K562 (cell line): Measurements from ENCODE around the gene ST6GALNAC1. TPM values are rescaled to one million over a fixed set of nuclear protein-coding genes. Genes with fewer than 3 reads are reported as not detected.
A peak's percentile ranks its signal among the peaks of the same experiment; 100 is the strongest.

Experiments
- ARHGAP35 ChIP-seq: fragments of 450-650 bp; IDR thresholded peaks from 2 replicates; pipeline ENCODE4 v1.6.1; 2018; ENCODE audit not compliant: partially characterized antibody
- ARID1B ChIP-seq: fragments of 450-650 bp; IDR thresholded peaks from 2 replicates; pipeline ENCODE4 v1.6.1; 2016; ENCODE audit warnings: antibody characterized with exemption, mild to moderate bottlenecking, inconsistent platforms
- DACH1 ChIP-seq: fragments of 450-650 bp; IDR thresholded peaks from 2 replicates; pipeline ENCODE4 v1.6.1; 2018; ENCODE audit not compliant: partially characterized antibody
- E2F3 ChIP-seq: fragments of 250-450 bp; sonication (Bioruptor Pico); IDR thresholded peaks from 2 replicates; pipeline ENCODE4 v1.4.0; 2020; ENCODE audit warnings: mild to moderate bottlenecking
- GATAD2B ChIP-seq: fragments of 450-650 bp; IDR thresholded peaks from 2 replicates; pipeline ENCODE4 v1.6.1; 2017; ENCODE audit warnings: mild to moderate bottlenecking, borderline replicate concordance
- HCFC1 ChIP-seq: IDR thresholded peaks from 2 replicates; pipeline ENCODE4 v1.6.1; 2012; ENCODE audit warnings: low read depth, low read length, improper control_type of control experiment
- KLF10 ChIP-seq: fragments of 250-450 bp; sonication (Bioruptor Pico); IDR thresholded peaks from 2 replicates; pipeline ENCODE4 v1.6.1; 2021; ENCODE audit warnings: matching md5 sums
- PBX2 ChIP-seq, 2 experiments: IDR thresholded peaks in 1 of 2; conservative IDR thresholded peaks in 1 of 2; 2 replicates each; pipeline ENCODE4 v1.6.1; 2016; ENCODE audit warnings: low read depth in 2 of 2, mild to moderate bottlenecking in 1 of 2, missing compliant biosample characterization in 1 of 2, missing genetic modification characterization in 1 of 2, moderate library complexity in 1 of 2
- SMAD1 ChIP-seq: fragments of 150-350 bp; IDR thresholded peaks from 2 replicates; pipeline ENCODE4 v1.6.1; 2014; ENCODE audit warnings: low read length, low read depth; ENCODE audit not compliant: partially characterized antibody
- ZBTB2 ChIP-seq: fragments of 450-650 bp; IDR thresholded peaks from 2 replicates; pipeline ENCODE4 v1.6.1; 2016; ENCODE audit warnings: antibody characterized with exemption
- ZBTB5 ChIP-seq: fragments of 450-650 bp; IDR thresholded peaks from 2 replicates; pipeline ENCODE4 v1.6.1; 2017; ENCODE audit warnings: antibody characterized with exemption
- ZNF586 ChIP-seq: fragments of 450-650 bp; formaldehyde crosslinking; conservative IDR thresholded peaks from 2 replicates; pipeline ENCODE4 v1.4.0; 2020; ENCODE audit warnings: mild to moderate bottlenecking, moderate library complexity
- polyA plus RNA-seq, 8 experiments: library from polyadenylated mRNA; depleted of rRNA in 4 of 8; stranded (reverse) in 5 of 8; unstranded in 3 of 8; fragments of >200 nt; fragmentation: Nextera tagmentation in 2 of 8; fragmentation: Illumina TruSeq in 1 of 8; extraction: Ambion mirVana in 2 of 8; extraction: Trizol in 1 of 8; gene quantifications; 2 replicates each; pipeline versions ENCODE4 v1.2.1 to v1.2.3, GENCODE V29; 2011 to 2014; ENCODE audit warnings: inconsistent platforms in 1 of 8, missing spikeins in 1 of 8
- total RNA-seq, 7 experiments: library from RNA; depleted of rRNA in 6 of 7; stranded (reverse); fragments of >200 nt in 6 of 7; fragmentation: Illumina TruSeq in 2 of 7; extraction: Trizol in 2 of 7; gene quantifications; 2 replicates each; pipeline versions ENCODE4 v1.2.1 to v1.2.3, GENCODE V29; 2011 to 2021; ENCODE audit warnings: low replicate concordance in 1 of 7
- TF ChIP-seq, protein P1 (sequence below): fragments of 450-650 bp; conservative IDR thresholded peaks from 2 replicates; pipeline ENCODE4 v1.6.1; 2016; ENCODE audit warnings: missing genetic modification characterization, low read depth, mild to moderate bottlenecking, control low read depth, missing compliant biosample characterization
- TF ChIP-seq, protein P2 (sequence below): sonication (generic); formaldehyde crosslinking; IDR thresholded peaks from 2 replicates; pipeline ENCODE4 v1.8.0; 2022; ENCODE audit warnings: mild to moderate bottlenecking, low read depth, missing genetic modification reagents
- TF ChIP-seq, protein P3 (sequence below): fragments of 250-450 bp; sonication (Bioruptor Pico); IDR thresholded peaks from 2 replicates; pipeline ENCODE4 v1.8.0; 2022; ENCODE audit warnings: inconsistent platforms

The ST6GALNAC1 gene
- total and polyA plus RNA-seq, 9 of the 15 experiments (the other 6 are each of a cell fraction or from before 2014, with no cell fraction given): 20.6 to 68.4 (median 50.5) TPM

GRCh38 chr17:76623271-76624146 is 20.0 kb downstream of the ST6GALNAC1 start (continued):
- TF ChIP-seq, protein P1, sequence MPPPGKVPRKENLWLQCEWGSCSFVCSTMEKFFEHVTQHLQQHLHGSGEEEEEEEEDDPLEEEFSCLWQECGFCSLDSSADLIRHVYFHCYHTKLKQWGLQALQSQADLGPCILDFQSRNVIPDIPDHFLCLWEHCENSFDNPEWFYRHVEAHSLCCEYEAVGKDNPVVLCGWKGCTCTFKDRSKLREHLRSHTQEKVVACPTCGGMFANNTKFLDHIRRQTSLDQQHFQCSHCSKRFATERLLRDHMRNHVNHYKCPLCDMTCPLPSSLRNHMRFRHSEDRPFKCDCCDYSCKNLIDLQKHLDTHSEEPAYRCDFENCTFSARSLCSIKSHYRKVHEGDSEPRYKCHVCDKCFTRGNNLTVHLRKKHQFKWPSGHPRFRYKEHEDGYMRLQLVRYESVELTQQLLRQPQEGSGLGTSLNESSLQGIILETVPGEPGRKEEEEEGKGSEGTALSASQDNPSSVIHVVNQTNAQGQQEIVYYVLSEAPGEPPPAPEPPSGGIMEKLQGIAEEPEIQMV: no peak
- TF ChIP-seq E2F3 (CRISPR knock-in tag): no peak
- peak; percentile 97 for TF ChIP-seq DACH1
- peak; percentile 13 for TF ChIP-seq ARHGAP35
- TF ChIP-seq ZNF586 (CRISPR knock-in tag): 0 out of 2 replicates have a peak, but pooled peaks have one; percentile 41
- TF ChIP-seq, protein P2, sequence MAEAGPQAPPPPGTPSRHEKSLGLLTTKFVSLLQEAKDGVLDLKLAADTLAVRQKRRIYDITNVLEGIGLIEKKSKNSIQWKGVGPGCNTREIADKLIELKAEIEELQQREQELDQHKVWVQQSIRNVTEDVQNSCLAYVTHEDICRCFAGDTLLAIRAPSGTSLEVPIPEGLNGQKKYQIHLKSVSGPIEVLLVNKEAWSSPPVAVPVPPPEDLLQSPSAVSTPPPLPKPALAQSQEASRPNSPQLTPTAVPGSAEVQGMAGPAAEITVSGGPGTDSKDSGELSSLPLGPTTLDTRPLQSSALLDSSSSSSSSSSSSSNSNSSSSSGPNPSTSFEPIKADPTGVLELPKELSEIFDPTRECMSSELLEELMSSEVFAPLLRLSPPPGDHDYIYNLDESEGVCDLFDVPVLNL (CRISPR knock-in tag): no peak
- TF ChIP-seq GATAD2B: peak; percentile 69; the same call in 1 of the 2 replicates
- TF ChIP-seq SMAD1: no peak
- no peak for TF ChIP-seq ZBTB5
- peak; percentile 76 for TF ChIP-seq ARID1B
- peak; percentile 38; the same call in 1 of the 2 replicates for TF ChIP-seq HCFC1
- TF ChIP-seq, protein P3, sequence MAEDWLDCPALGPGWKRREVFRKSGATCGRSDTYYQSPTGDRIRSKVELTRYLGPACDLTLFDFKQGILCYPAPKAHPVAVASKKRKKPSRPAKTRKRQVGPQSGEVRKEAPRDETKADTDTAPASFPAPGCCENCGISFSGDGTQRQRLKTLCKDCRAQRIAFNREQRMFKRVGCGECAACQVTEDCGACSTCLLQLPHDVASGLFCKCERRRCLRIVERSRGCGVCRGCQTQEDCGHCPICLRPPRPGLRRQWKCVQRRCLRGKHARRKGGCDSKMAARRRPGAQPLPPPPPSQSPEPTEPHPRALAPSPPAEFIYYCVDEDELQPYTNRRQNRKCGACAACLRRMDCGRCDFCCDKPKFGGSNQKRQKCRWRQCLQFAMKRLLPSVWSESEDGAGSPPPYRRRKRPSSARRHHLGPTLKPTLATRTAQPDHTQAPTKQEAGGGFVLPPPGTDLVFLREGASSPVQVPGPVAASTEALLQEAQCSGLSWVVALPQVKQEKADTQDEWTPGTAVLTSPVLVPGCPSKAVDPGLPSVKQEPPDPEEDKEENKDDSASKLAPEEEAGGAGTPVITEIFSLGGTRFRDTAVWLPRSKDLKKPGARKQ (CRISPR knock-in tag): peak; percentile 35; the same call in 1 of the 2 replicates
- TF ChIP-seq ZBTB2: no peak
- no peak for TF ChIP-seq KLF10 (CRISPR knock-in tag)
- no peak for TF ChIP-seq PBX2 (CRISPR knock-in tag; IDR thresholded peaks at IDR 0.05; ENCODE audit: low read depth)
- TF ChIP-seq PBX2 (tag; conservative IDR thresholded peaks at IDR 0.05; ENCODE audit: low read depth): peak; percentile 90
